Tibial nerve (tissue), 4 donors: ENCODE data around the gene GGA2.

Experiments
- CTCF ChIP-seq, 5 experiments: fragments of 200-600 bp in 3 of 5; fragments of 450-650 bp in 2 of 5; sonication (generic) in 3 of 5; IDR thresholded peaks; one replicate each; pipeline ENCODE4 v1.5.1; 2016 to 2019; ENCODE audit warnings: antibody characterized with exemption in 5 of 5, mild to moderate bottlenecking in 3 of 5, moderate library complexity in 2 of 5
- EP300 ChIP-seq, 2 donors: sonication (generic); formaldehyde crosslinking; IDR thresholded peaks; one replicate each; pipeline ENCODE4 v1.6.1; 2017; ENCODE audit warnings: antibody characterized with exemption in 2 of 2, mild to moderate bottlenecking in 1 of 2
- POLR2A ChIP-seq, 2 donors: fragments of 450-650 bp; IDR thresholded peaks; one replicate each; pipeline ENCODE4 v1.6.1; 2017; ENCODE audit warnings: antibody characterized with exemption in 2 of 2, mild to moderate bottlenecking in 2 of 2, moderate library complexity in 2 of 2

- no peak for TF ChIP-seq CTCF (IDR thresholded peaks at IDR 0.05)
- no peak for TF ChIP-seq POLR2A (IDR thresholded peaks at IDR 0.05)
- TF ChIP-seq EP300 (IDR thresholded peaks at IDR 0.05) = no peak
Observed at GRCh38 chr16:23479138-23479537, 31.2 kb downstream of the GGA2 start.
